AG04449 (cell line): ENCODE measurements around the gene PSTK.
A peak's percentile ranks its signal among the peaks of the same experiment; 100 is the strongest.

Source experiments
- CTCF ChIA-PET: fragments of 350-600 bp; formaldehyde crosslinking; extraction: SDS; loops from one replicate; lab custom pipeline; 2021; ENCODE audit warnings: antibody characterized with exemption; lab: Yijun Ruan, JAX
- POLR2A ChIA-PET: fragments of 400-600, 350-600 bp; formaldehyde crosslinking; extraction: SDS; loops from one replicate; lab custom pipeline; 2020; ENCODE audit warnings: antibody characterized with exemption, inconsistent platforms; lab: Yijun Ruan, JAX
- DNase-seq: peaks from one replicate; pipeline ENCODE4 v3.0.0-alpha.2; 2010; ENCODE audit warnings: low read depth, low spot score
- H3K4me3 ChIP-seq: 2 replicates; pipeline ENCODE4 v1.5.1; 2011; ENCODE audit warnings: low read depth, mild to moderate bottlenecking, control low read depth, low read length
- CTCF ChIP-seq: IDR thresholded peaks from one replicate; pipeline ENCODE4 v1.5.1; 2011; ENCODE audit warnings: mild to moderate bottlenecking, moderate library complexity, low read length, control low read depth, inconsistent platforms; ENCODE audit not compliant: insufficient read depth; ENCODE audit errors: missing control alignments

Gene PSTK

GRCh38 chr10:122980209-122981065, at the start of gene PSTK:
Gene PSTK, plus strand, starts transcription at chr10:122980401. Its CDS starts 79 bp downstream, at chr10:122980480.
- ChIA-PET POLR2A (interaction anchor here (0.6 to 1.5 kb wide), 3 partner anchors 26 to 278 kb away, joined by 3 to 4 read pairs (median 3); partner anchors contain the start of gene C10orf88), CTCF (interaction anchor here (0.6 to 5.5 kb wide), 19 partner anchors 8 to 136 kb away, joined by 3 to 41 read pairs (median 4); partner anchors contain the start of genes ACADSB, C10orf88 and IKZF5)

GRCh38 chr10:122931088-122931906, 48.9 kb upstream of the PSTK start:
- DNase-seq, result no peak
- no peak for TF ChIP-seq CTCF
- no peak overlapping the region for H3K4me3 ChIP-seq
- POLR2A ChIA-PET, result no interaction called here
- CTCF ChIA-PET, result no interaction called here

More at GRCh38 chr10:122980209-122981065, at the start of gene PSTK:
- H3K4me3 ChIP-seq, result peak within 1 kb of the TSS; percentile 92
- TF ChIP-seq CTCF, result peak; percentile 95
- peak; percentile 38 for DNase-seq

- TF ChIP-seq CTCF, result no peak
- ChIA-PET CTCF (no interaction called here), POLR2A (no interaction called here)
- H3K4me3 ChIP-seq, result no peak overlapping the region
- no peak for DNase-seq
Observed at GRCh38 chr10:122939133-122939855, 40.9 kb upstream of the PSTK start.

GRCh38 chr10:122939856-122940543, 40.2 kb upstream of the PSTK start:
- no peak for TF ChIP-seq CTCF
- no peak overlapping the region for H3K4me3 ChIP-seq
- peak; percentile 56 for DNase-seq
- ChIA-PET CTCF (interaction anchor here (1.0 kb wide), 1 partner anchor 40 kb away, joined by 3 read pairs; the partner anchor contains the start of gene PSTK), POLR2A (no interaction called here)

GRCh38 chr10:122949296-122949695, 30.9 kb upstream of the PSTK start:
- ChIA-PET POLR2A (no interaction called here), CTCF (no interaction called here)
- TF ChIP-seq CTCF, result no peak
- H3K4me3 ChIP-seq, result no peak overlapping the region
- DNase-seq, result no peak
